Right renal pelvis (tissue), 4 donors: Measurements from ENCODE around the gene FAM171A2. TPM values are rescaled to one million over a fixed set of nuclear protein-coding genes. Genes with fewer than 3 reads are reported as not detected.
"Not testable (repeated sequence)": the region's sequence is repeated elsewhere in the genome, so short reads cannot be mapped to it uniquely, and the experiment has no call there.

Source experiments
- DNase-seq, 4 donors: peaks; one replicate each; pipeline ENCODE4 v3.0.0-alpha.2; 2013; ENCODE audit warnings: low read depth in 4 of 4, low spot score in 3 of 4, missing footprints in 1 of 4
- polyA plus RNA-seq, 4 donors: library from polyadenylated mRNA; unstranded; fragments of 120-200 nt; gene quantifications; one replicate each; pipeline ENCODE4 v1.2.1, GENCODE V29; 2013; ENCODE audit not compliant: insufficient read length in 4 of 4

The FAM171A2 gene
- polyA plus RNA-seq, 4 donors: 35.1 to 53.2 (median 36.1) TPM

- no peak for DNase-seq
Observed at GRCh38 chr17:44384281-44384822, 20.7 kb upstream of the FAM171A2 start.

- no peak for DNase-seq
Observed at GRCh38 chr17:44383861-44384260, 20.2 kb upstream of the FAM171A2 start.

GRCh38 chr17:44383363-44383762, 19.7 kb upstream of the FAM171A2 start:
- no peak for DNase-seq

- no peak for DNase-seq
Observed at GRCh38 chr17:44382917-44383316, 19.3 kb upstream of the FAM171A2 start.

- DNase-seq: no peak
Observed at GRCh38 chr17:44381810-44382305, 18.2 kb upstream of the FAM171A2 start.

- DNase-seq: no peak
Observed at GRCh38 chr17:44380767-44381166, 17.1 kb upstream of the FAM171A2 start.

- no peak for DNase-seq
Observed at GRCh38 chr17:44379887-44380286, 16.2 kb upstream of the FAM171A2 start.

GRCh38 chr17:44378171-44378705, 14.6 kb upstream of the FAM171A2 start:
- DNase-seq: no peak

- no peak for DNase-seq
Observed at GRCh38 chr17:44376779-44377178, 13.1 kb upstream of the FAM171A2 start.

GRCh38 chr17:44376124-44376523, 12.5 kb upstream of the FAM171A2 start:
- DNase-seq: no peak

- DNase-seq: no peak
Observed at GRCh38 chr17:44375196-44376017, 11.8 kb upstream of the FAM171A2 start.

- no peak for DNase-seq
Observed at GRCh38 chr17:44374306-44375195, 10.9 kb upstream of the FAM171A2 start.

- DNase-seq: no peak
Observed at GRCh38 chr17:44372036-44372435, 8.4 kb upstream of the FAM171A2 start.

GRCh38 chr17:44369414-44370023, 5.9 kb upstream of the FAM171A2 start:
- not testable (repeated sequence) for DNase-seq

- DNase-seq: not testable (repeated sequence)
Observed at GRCh38 chr17:44368391-44369243, 5.0 kb upstream of the FAM171A2 start.

- no peak for DNase-seq
Observed at GRCh38 chr17:44367231-44367979, 3.8 kb upstream of the FAM171A2 start.

GRCh38 chr17:44365051-44365450, 1.4 kb upstream of the FAM171A2 start:
- DNase-seq: not testable (repeated sequence)

- DNase-seq: no peak
Observed at GRCh38 chr17:44362949-44363612, 572 bp downstream of the FAM171A2 start.
